ENCODE results near the gene ZNF236.
A peak's percentile ranks its signal among the peaks of the same experiment; 100 is the strongest.
"Not testable (repeated sequence)": the region's sequence is repeated elsewhere in the genome, so short reads cannot be mapped to it uniquely, and the experiment has no call there.

ZNF236 gene

GRCh38 chr18:76822506-76823160 is at the start of gene ZNF236:
TSS of gene ZNF236 (plus strand) at chr18:76822557. CDS start at chr18:76822608, 51 bp downstream.
- DNase-seq (ENCODE audit: low spot score) = peak; percentile 94

GRCh38 chr18:76772665-76773064 is 49.7 kb upstream of the ZNF236 start:
- DNase-seq (ENCODE audit: low spot score) = no peak

- not testable (repeated sequence) for DNase-seq (ENCODE audit: low spot score)
Measured at GRCh38 chr18:76777036-76777435, 45.3 kb upstream of the ZNF236 start.

GRCh38 chr18:76783786-76784484 is 38.4 kb upstream of the ZNF236 start:
- DNase-seq (ENCODE audit: low spot score) = no peak

DNA sequence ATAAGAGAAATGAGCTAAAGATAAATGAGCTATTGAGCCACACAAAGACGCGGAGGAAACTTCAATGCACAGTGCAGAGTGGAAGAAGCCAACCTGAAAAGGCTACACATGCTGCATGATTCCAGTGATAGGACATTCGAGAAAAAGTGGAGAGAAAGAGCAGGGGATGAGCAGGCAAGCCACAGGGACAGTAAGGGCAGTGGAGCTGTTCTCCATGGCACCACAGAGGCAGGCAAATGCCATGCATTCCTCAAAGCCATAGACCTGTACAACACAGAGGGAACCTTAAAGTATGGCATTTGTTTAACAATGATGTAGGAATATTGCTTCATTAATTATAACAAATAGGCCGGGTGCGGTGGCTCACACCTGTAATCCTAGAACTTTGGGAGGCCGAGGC is 36.5 kb upstream of the ZNF236 start:
- no peak for DNase-seq (ENCODE audit: low spot score)

DNA sequence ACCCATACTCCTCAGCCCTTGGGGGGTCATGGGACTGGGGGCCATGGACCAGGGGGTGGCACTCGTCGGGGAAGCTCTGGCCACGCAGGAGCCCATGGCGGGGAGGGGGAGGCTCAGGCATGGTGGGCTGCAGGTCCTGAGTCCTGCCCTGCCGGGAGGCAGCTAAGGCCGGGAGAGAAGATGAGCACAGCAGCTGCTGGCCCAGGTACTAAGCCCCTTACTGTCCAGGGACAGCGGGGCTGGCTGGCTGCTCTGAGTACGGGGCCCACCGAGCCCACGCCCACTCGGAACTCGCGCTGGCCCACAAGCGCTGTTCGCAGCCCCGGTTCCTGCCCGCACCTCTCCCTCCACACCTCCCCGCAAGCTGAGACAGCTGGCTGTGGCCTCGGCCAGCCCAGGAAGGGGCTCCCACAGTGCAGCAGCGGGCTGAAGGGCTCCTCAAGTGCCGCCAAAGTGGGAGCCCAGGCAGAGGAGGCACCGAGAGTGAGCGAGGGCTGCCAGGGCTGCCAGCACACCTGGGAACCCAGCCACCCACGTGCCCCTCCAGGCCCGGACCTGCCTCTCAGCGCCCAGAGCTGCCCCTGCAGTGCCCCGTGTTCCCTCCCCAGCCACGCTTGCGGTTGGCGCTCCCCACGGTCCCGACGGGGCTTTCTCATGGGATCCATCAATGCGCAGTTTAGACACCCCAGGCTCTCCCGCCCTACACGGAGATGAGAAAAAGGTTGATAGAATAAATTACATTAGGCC is 33.6 kb upstream of the ZNF236 start:
- no peak for DNase-seq (ENCODE audit: low spot score)

DNA sequence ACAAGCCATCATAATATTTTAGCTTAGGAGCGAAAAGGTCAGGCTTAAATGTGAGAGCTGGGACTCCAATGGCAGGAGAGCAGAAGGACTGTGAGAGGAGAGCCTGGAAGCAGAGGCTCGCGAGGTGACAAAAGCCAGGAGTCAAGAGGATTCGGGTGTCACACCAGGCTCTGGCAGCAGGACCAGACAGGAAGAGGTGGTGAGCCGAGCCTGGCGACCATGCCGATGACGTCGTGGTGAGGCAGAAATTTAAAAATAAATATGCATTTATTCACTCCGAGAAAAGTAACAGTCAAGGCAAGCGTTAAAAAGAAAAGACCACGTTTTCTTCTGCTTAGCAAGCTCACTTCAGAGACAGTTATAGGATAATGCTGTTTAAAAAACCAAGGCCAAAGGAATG is 31.3 kb upstream of the ZNF236 start:
- DNase-seq (ENCODE audit: low spot score) = no peak

DNA sequence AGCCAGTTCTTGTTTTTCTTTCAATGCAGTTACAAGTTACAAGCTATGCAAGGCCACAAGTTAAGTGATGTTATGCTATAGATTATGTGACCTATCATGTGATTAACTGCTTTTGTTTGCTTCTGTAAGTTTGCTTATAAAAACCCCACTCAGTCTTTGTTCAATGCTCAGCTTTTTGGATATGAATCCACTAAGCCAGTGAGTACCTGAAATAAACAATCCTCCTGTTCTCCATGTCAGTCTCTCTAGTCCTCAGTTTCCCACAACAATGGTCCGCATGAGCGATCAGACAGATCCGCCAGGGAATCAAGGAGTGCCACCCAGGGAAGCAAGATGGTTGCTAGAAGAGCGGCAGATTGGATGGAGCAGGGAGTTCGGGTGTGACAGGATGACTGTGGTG is 30.7 kb upstream of the ZNF236 start:
- no peak for DNase-seq (ENCODE audit: low spot score)

DNA sequence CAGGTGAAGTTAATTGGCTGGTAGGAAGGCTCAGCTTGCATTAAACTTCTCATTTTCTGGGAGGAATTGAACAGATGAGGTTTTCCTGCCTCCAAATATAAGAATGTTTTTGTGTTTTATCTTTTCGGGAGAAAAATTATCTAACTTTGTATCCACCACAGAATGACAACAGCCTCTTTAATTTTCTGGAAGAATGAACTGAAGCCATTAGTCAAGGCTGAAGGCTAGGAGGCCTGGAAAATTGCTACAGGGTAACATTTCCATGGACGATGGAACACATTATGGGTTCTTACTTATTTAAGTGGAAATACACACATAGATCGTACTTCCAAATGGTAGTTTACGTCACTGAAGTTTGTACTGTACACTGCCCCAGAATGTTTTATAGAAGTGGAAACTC is 28.0 kb upstream of the ZNF236 start:
- DNase-seq (ENCODE audit: low spot score) = no peak

- DNase-seq (ENCODE audit: low spot score) = peak; percentile 96
Measured at GRCh38 chr18:76801567-76802505, 20.5 kb upstream of the ZNF236 start.

DNA sequence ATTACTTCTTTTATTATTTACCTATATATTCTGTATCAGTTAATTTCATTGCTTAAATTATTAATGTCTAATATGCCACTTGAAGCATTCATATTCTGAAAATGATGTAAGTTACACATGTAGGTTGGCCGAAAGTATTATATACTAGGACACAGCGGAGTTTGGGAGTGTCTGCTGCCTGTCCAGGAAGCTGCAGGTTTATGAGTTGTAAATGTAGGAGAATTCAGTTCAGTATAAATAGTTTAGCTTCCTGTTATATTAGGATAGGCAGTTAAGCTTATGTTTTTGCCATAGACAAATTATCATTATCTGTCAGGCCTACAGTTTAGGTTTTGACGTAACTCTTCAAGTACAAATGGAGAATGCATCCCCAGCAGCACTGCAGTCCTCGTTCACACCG is 18.9 kb upstream of the ZNF236 start:
- DNase-seq (ENCODE audit: low spot score) = no peak

DNA sequence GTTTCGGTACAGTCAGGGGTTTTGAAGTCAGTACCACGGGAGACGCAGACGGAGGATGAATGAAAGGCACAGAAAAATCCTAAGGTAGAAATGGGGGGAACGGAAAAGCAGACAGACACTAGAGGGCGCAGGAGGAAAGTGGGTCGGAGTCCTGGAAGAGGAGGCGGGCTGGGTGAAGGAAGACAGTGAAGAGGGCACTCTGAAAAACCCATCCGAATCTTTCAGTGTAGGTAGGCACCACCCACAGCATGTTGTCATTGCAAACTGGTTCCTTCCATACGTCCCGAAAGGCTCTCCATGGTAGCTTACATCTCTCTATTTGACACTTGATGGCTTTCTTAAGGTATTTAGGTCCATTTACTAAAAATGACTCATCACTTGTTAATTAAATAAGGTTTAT is 18.5 kb upstream of the ZNF236 start:
- peak; percentile 79 for DNase-seq (ENCODE audit: low spot score)

GRCh38 chr18:76805221-76805620 is 17.1 kb upstream of the ZNF236 start:
- no peak for DNase-seq (ENCODE audit: low spot score)

DNA sequence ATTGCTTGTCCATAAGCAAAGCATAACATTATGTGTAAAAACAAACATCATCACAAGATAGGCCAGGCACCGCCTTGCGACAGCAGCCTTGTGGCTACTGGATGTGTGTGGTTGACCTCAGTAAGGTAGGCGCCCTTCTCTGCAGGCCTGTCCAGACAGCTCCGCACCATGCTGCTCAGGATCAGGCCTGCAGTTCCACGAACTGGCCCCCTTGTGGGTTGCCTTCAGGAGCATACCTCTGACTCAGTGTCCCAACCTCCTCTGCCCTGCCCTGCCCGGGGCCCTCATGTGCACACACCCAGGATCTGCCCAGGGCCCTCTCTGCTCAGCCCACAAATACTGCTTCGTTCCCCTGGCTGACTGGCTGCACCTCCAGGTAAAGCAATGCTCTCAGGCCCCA is 16.1 kb upstream of the ZNF236 start:
- DNase-seq (ENCODE audit: low spot score) = no peak

GRCh38 chr18:76808561-76808960 is 13.8 kb upstream of the ZNF236 start:
- no peak for DNase-seq (ENCODE audit: low spot score)

GRCh38 chr18:76811530-76811929 is 10.8 kb upstream of the ZNF236 start:
- not testable (repeated sequence) for DNase-seq (ENCODE audit: low spot score)

GRCh38 chr18:76814256-76814655 is 8.1 kb upstream of the ZNF236 start:
- no peak for DNase-seq (ENCODE audit: low spot score)

- no peak for DNase-seq (ENCODE audit: low spot score)
Measured at GRCh38 chr18:76816127-76816526, 6.2 kb upstream of the ZNF236 start.

- DNase-seq (ENCODE audit: low spot score) = no peak
Measured at GRCh38 chr18:76817888-76818611, 4.3 kb upstream of the ZNF236 start.

- no peak for DNase-seq (ENCODE audit: low spot score)
Measured at GRCh38 chr18:76819411-76820136, 2.8 kb upstream of the ZNF236 start.

All from iPS-NIHi11 (cell line).